ENCODE results near the gene GPR107.

GRCh38 chr9:130179331-130179907 is 125.7 kb downstream of the GPR107 start:
- TF ChIP-seq RAD21 (conservative IDR thresholded peaks at IDR 0.05 in 1 of 2, IDR thresholded peaks at IDR 0.05 in 1 of 2): no peak
- TF ChIP-seq CTCF (IDR thresholded peaks at IDR 0.05): no peak
- no peak for TF ChIP-seq HMGXB4 (CRISPR knock-in tag; IDR thresholded peaks at IDR 0.05; ENCODE audit: borderline replicate concordance)
- no peak for TF ChIP-seq CHD2 (IDR thresholded peaks at IDR 0.05; ENCODE audit: low read length, partially characterized antibody)

All from A549 (cell line).